AG09319 (cell line): ENCODE results near the gene SSBP3.
"Not testable (repeated sequence)": the region's sequence is repeated elsewhere in the genome, so short reads cannot be mapped to it uniquely, and the experiment has no call there.

Source experiments
- DNase-seq: peaks from one replicate; pipeline ENCODE4 v3.0.0-alpha.2; 2010; ENCODE audit warnings: low read depth; ENCODE audit errors: extremely low read depth
- TF ChIP-seq, protein P1 (sequence below): IDR thresholded peaks from 2 replicates; pipeline ENCODE4 v1.5.1; 2011; ENCODE audit warnings: low read depth, mild to moderate bottlenecking, inconsistent platforms, low read length, moderate library complexity

Gene SSBP3

DNA sequence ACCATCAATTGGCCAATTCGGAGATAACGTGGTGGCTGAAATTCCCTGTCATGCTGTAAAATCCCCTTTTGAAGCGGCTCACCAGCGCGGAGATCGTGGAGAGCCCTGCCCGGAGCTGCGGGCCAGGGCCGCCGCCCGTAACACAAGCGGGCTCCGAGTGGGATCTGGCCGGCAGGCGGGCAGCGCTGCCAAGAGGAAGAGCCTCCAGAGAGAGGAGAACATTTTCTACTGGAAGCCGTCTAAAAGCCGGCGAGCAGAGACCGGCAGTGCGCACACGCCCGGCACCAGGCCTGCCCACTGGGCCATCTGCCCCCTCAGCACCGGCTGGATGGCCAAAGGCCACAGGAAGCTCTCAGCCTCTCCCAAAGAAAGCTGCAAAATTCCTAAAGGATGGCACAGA is 15.5 kb downstream of the SSBP3 start:
- no peak for DNase-seq
- TF ChIP-seq, protein P1, sequence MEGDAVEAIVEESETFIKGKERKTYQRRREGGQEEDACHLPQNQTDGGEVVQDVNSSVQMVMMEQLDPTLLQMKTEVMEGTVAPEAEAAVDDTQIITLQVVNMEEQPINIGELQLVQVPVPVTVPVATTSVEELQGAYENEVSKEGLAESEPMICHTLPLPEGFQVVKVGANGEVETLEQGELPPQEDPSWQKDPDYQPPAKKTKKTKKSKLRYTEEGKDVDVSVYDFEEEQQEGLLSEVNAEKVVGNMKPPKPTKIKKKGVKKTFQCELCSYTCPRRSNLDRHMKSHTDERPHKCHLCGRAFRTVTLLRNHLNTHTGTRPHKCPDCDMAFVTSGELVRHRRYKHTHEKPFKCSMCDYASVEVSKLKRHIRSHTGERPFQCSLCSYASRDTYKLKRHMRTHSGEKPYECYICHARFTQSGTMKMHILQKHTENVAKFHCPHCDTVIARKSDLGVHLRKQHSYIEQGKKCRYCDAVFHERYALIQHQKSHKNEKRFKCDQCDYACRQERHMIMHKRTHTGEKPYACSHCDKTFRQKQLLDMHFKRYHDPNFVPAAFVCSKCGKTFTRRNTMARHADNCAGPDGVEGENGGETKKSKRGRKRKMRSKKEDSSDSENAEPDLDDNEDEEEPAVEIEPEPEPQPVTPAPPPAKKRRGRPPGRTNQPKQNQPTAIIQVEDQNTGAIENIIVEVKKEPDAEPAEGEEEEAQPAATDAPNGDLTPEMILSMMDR = no peak; the same call in 1 of the 2 replicates

DNA sequence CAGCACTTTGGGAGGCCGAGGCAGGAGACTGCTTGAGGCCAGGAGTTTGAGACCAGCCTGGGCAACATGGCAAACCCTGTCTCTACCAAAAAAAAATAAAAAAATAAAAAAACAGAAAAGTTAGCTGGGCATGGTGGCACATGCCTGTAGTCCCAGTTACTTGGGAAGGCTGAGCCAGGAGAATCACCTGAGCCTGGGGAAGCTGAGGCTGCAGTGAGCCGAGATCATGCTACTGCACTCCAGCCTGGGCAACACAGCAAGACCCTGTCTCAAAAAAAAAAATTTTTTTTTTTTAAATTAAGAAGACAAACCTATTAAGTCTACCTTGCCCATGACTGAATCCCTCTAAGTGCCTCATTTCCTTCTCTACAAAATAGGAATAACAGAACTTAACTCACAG is 16.6 kb downstream of the SSBP3 start:
- DNase-seq = not testable (repeated sequence)

DNA sequence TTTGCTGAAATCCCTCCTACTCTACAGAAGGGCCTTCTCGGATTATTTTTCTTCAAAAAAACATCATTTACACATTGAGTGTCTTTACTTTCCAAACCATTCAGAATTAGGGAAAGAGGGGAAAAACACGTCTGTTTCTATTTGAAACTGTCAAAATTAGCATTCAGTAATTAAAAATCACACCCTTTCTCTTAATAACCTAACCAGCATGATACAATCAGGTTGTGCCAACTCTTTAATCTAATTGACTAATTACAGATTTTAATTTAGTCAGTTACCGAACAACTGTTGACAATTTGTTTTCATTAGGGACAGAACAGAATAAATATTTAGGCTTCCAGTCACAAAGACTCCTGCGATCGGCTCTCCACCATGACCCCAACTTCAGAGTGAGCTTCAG is 18.8 kb downstream of the SSBP3 start:
- DNase-seq = no peak
- TF ChIP-seq, protein P1 = no peak

DNA sequence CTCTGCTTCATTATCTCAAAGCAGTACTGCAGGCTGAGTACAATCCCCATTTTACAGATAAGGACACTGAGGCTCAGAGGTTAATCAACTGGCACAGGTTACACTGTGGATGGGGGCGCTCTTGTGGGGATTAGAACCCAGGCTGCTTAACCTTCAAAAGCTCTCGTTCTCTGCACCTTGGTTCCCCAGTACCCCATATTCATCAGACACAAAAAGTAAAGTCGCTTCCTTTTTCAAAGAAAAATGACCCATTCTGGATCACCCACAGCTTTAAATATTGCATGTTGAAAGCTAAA is 20.5 kb downstream of the SSBP3 start:
- TF ChIP-seq, protein P1 = no peak
- no peak for DNase-seq

DNA sequence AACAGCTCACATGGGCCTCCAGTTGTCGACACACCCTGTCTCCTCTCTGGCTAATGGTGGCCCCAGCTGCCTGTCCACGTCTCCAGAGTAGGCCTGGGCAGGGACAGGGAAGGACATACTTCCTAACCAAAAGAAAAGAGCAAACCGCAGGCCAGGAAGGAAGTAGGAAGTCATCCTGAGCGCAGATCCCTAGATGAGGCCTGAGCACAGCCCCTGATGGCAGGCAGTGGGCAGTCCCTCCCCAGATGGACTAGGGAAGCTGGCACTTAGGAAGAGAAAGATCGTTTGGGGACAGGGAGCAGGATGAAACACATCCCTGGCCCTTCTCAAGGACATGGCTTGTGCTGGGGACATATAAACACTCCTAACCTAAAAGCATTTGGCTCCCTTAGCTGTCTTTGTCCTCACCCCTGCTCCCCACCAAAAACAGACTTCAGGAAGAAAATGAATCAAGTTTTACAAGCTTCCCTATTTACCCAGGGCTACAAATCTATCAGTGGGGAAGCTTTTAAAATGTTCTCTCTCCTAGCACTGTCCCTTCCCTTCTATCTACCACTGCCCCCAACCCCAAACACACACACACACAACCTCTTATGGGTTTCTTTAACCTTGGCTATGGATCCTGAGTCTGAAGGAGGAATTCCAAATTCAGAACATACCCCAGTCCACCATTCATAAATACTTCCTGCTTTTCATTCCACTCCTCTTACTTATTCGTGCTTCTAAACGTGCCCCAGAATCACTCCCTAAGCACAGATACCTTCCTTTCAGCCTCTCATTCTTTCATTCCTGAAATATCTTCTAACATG is 21.1 kb downstream of the SSBP3 start:
- TF ChIP-seq, protein P1 = no peak
- DNase-seq = no peak

DNA sequence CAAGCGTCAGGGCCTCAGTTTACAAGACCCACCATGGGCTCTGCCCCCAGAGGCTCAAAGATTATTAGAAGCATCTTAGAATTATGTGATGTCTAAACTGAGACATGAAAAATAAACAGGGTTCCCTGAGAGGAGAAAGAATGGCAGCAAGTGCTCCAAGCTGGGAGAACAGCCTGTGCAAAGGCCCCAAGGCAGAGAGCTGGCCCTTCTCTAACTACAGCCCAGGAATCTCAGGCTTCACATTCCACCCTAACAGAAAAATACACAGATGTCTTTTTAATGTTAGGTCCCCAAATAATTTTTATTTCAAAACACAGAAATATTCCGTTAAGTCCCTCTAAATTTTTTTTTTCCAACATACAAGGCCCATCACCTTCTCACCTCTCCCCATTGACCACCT is 21.7 kb downstream of the SSBP3 start:
- no peak for DNase-seq
- TF ChIP-seq, protein P1 = no peak

DNA sequence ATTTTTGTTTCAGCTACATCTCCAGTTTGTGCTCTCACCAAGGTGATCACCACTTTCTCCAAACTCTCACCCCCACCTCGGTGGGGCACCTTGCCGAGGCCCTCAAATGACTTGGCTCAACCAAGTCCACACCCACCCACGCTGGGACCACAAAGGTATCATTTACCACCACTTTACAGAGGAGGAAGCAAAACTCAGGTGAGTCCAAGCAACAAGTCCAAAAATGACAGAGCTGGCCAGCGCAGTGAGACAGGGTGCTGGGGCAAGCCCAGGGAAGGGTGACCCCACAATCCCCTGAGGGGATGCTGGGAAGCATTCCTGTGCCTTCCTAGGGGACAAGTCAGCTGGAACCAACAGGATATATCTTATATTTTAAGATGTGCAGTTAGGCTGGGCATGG is 24.7 kb downstream of the SSBP3 start:
- DNase-seq = no peak
- TF ChIP-seq, protein P1 = no peak

DNA sequence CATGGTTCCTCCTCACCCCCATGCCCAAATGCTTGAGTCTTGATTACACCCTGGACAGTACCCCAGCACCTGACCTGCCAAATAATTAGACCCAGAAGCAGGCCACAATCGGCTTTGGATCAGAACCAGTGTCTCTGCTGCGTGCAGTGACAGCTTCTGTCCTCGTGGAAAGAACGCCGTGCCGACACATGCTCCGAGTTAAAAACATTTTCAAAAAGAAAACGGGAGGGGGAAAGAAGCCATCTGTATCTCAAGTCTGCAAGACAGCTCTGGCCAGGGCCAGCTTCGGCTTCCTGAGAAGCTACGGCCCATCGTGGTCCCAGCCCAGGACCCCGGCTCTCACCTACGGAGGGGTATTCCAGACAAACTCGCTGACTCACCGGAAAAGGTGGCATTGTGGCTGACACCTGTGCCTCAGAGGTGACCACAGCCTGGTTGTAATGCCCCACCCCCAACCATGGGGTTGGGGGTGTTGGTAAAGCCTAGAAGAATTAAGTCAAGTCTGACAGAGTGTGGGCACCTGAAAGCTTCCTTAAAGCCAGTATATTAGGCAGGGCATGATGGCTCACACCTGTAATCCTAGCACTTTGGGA is 25.8 kb downstream of the SSBP3 start:
- TF ChIP-seq, protein P1 = no peak
- no peak for DNase-seq
